CD4-positive, alpha-beta memory T cell (primary cell): ENCODE measurements around the gene INSRR. TPM values are rescaled to one million over a fixed set of nuclear protein-coding genes. Genes with fewer than 3 reads are reported as not detected.

ENCODE experiments used
- CTCF ChIA-PET: fragments of 350-600 bp; sonication (Branson Sonifier 250); formaldehyde crosslinking; loops from one replicate; lab custom pipeline; 2021; ENCODE audit warnings: inconsistent platforms; ENCODE audit not compliant: partially characterized antibody; lab: Charles Lee
- POLR2A ChIA-PET: fragments of 350-600 bp; sonication (Branson Sonifier 250); formaldehyde crosslinking; loops from one replicate; lab custom pipeline; 2021; ENCODE audit not compliant: partially characterized antibody; lab: Charles Lee
- DNase-seq, 5 donors: peaks; one replicate each; pipeline versions ENCODE4 v3.0.0 to v3.0.0-alpha.2; 2020 to 2022; ENCODE audit warnings: mixed read lengths in 1 of 5
- H3K27ac ChIP-seq: one replicate; pipeline ENCODE4 v1.7.0; 2013; ENCODE audit warnings: low read depth, low read length
- H3K27me3 ChIP-seq: 2 replicates; pipeline ENCODE4 v1.7.0; 2013; ENCODE audit warnings: mild to moderate bottlenecking, low read length, moderate library complexity; ENCODE audit not compliant: insufficient read depth
- H3K36me3 ChIP-seq: 2 replicates; pipeline ENCODE4 v1.7.0; 2013; ENCODE audit warnings: mild to moderate bottlenecking, low read length, moderate library complexity; ENCODE audit not compliant: insufficient read depth
- H3K4me1 ChIP-seq: 2 replicates; pipeline ENCODE4 v1.7.0; 2013; ENCODE audit warnings: mild to moderate bottlenecking, low read length, moderate library complexity; ENCODE audit not compliant: insufficient read depth
- H3K4me3 ChIP-seq, 2 donors: one replicate each; pipeline ENCODE4 v1.7.0; 2013; ENCODE audit warnings: low read length in 2 of 2, mild to moderate bottlenecking in 1 of 2
- H3K9me3 ChIP-seq, 2 donors: one replicate each; pipeline ENCODE4 v1.7.0; 2013; ENCODE audit warnings: low read length in 2 of 2, control low read depth in 1 of 2; ENCODE audit not compliant: control insufficient read depth in 1 of 2
- H3K27ac Mint-ChIP-seq, 7 donors: one replicate each; pipeline ENCODE4 v1.8.0; 2020 to 2021; ENCODE audit warnings: mixed read lengths in 7 of 7, mild to moderate bottlenecking in 6 of 7, inconsistent platforms in 3 of 7, moderate library complexity in 3 of 7
- H3K27me3 Mint-ChIP-seq, 2 donors: one replicate each; pipeline ENCODE4 v1.8.0; 2020 to 2021; ENCODE audit warnings: mixed read lengths in 2 of 2
- H3K36me3 Mint-ChIP-seq, 2 donors: one replicate each; pipeline ENCODE4 v1.8.0; 2020 to 2021; ENCODE audit warnings: mixed read lengths in 2 of 2, inconsistent platforms in 1 of 2, mild to moderate bottlenecking in 1 of 2
- H3K4me1 Mint-ChIP-seq, 4 donors: one replicate each; pipeline ENCODE4 v1.8.0; 2020 to 2021; ENCODE audit warnings: mixed read lengths in 4 of 4, mild to moderate bottlenecking in 1 of 4
- H3K4me3 Mint-ChIP-seq, 8 donors: one replicate each; pipeline ENCODE4 v1.8.0; 2020 to 2021; ENCODE audit warnings: mixed read lengths in 8 of 8, mild to moderate bottlenecking in 7 of 8, moderate library complexity in 6 of 8, inconsistent platforms in 3 of 8
- H3K9me3 Mint-ChIP-seq, 8 donors: one replicate each; pipeline ENCODE4 v1.8.0; 2020 to 2021; ENCODE audit warnings: mixed read lengths in 8 of 8, mild to moderate bottlenecking in 5 of 8, inconsistent platforms in 3 of 8, moderate library complexity in 1 of 8
- intact Hi-C: fragments of 100-400 bp; cut with micrococcal nuclease; formaldehyde crosslinking; loops from one replicate; pipeline ENCODE4 v1.15.1; 2023
- polyA plus RNA-seq, 2 donors: library from polyadenylated mRNA; unstranded; fragments of 300-500 nt; fragmentation: Illumina TruSeq; gene quantifications; one replicate each; pipeline ENCODE4 v1.2.3, GENCODE V29; 2021
- total RNA-seq, 2 experiments: library from RNA; stranded (reverse); gene quantifications; one replicate each; pipeline ENCODE4 v1.2.3, GENCODE V29; 2021

Gene INSRR
- total and polyA plus RNA-seq, 4 experiments from 2014 or later: 0.06 TPM; not detected in 3

- H3K36me3 ChIP-seq: peaks cover 34% of the 10 kb centered on the region
- H3K36me3 Mint-ChIP-seq: peaks cover 15 to 44% of the 10 kb centered on the region in 2 donors
Observed at GRCh38 chr1:156801409-156802121, 57.4 kb downstream of the INSRR start.

GRCh38 chr1:156797212-156797871, 61.6 kb downstream of the INSRR start:
- Histone ChIP-seq H3K27me3 (no peaks in the 10 kb centered on the region), H3K4me3 (no peak overlapping the region), H3K36me3 (peaks cover 60% of the 10 kb centered on the region), H3K9me3 (no peaks in the 10 kb centered on the region), H3K4me1 (peaks cover 17% of the 10 kb centered on the region), H3K27ac (no peak overlapping the region)
- H3K4me3 Mint-ChIP-seq: no peak overlapping the region
- CTCF ChIA-PET: interaction anchor here (0.7 to 17.5 kb wide), 20 partner anchors 9 to 173 kb away, joined by 3 to 344 read pairs (median 6); partner anchors contain the start of genes INSRR, NTRK1 and PEAR1
- H3K27me3 Mint-ChIP-seq: no peaks in the 10 kb centered on the region
- peaks cover 18 to 30% (median 21%) of the 10 kb centered on the region in 4 donors for H3K4me1 Mint-ChIP-seq
- H3K9me3 Mint-ChIP-seq: peaks cover 0 to 2% (median 0%) of the 10 kb centered on the region in 8 donors
- H3K36me3 Mint-ChIP-seq: peaks cover 43 to 66% of the 10 kb centered on the region in 2 donors
- DNase-seq: peak; percentile 66 to 75 (median 74)
- POLR2A ChIA-PET: interaction anchor here (1.1 to 8.2 kb wide), 3 partner anchors 16 to 94 kb away, joined by 3 to 66 read pairs (median 3); partner anchors contain the start of genes INSRR and NTRK1
- peak overlapping the region in 6 of 7 donors; percentile 12 to 45 (median 24) for H3K27ac Mint-ChIP-seq
- intact Hi-C loops: loop anchor here (1.0 kb wide), 4 partner anchors 19 to 93 kb away; partner anchors contain the start of genes NTRK1 and SH2D2A

More at GRCh38 chr1:156801409-156802121, 57.4 kb downstream of the INSRR start:
- no peaks in the 10 kb centered on the region for H3K27me3 Mint-ChIP-seq
- ChIA-PET POLR2A (interaction anchor here (0.9 to 8.2 kb wide), 9 partner anchors 9 to 95 kb away, joined by 3 to 66 read pairs (median 4); partner anchors contain the start of genes INSRR, METTL25B, NTRK1 and SH2D2A), CTCF (interaction anchor here (0.6 to 17.5 kb wide), 9 partner anchors 7 to 304 kb away, joined by 3 to 344 read pairs (median 7); partner anchors contain the start of genes INSRR, NTRK1 and PEAR1)
- H3K4me3 Mint-ChIP-seq: peak overlapping the region in 6 of 8 donors; percentile 10 to 69 (median 44)
- Histone ChIP-seq H3K27ac (peak overlapping the region; percentile 14), H3K4me1 (peaks cover 17% of the 10 kb centered on the region), H3K9me3 (no peaks in the 10 kb centered on the region), H3K4me3 (no peak overlapping the region), H3K27me3 (no peaks in the 10 kb centered on the region)
- peak in 1 of 5 donors; percentile 31 for DNase-seq
- peaks cover 0 to 2% (median 0%) of the 10 kb centered on the region in 8 donors for H3K9me3 Mint-ChIP-seq
- intact Hi-C loops: loop anchor here (1.0 kb wide), 1 partner anchor 59 kb away; the partner anchor contains the start of gene NTRK1
- peaks cover 22 to 63% (median 33%) of the 10 kb centered on the region in 4 donors for H3K4me1 Mint-ChIP-seq
- peak overlapping the region; percentile 65 to 95 (median 88) for H3K27ac Mint-ChIP-seq

- peaks cover 46 to 71% of the 10 kb centered on the region in 2 donors for H3K36me3 Mint-ChIP-seq
- peak overlapping the region in 2 of 7 donors; percentile 19 to 60 for H3K27ac Mint-ChIP-seq
- H3K36me3 ChIP-seq: peaks cover 68% of the 10 kb centered on the region
- H3K4me3 Mint-ChIP-seq: no peak overlapping the region
- no peaks in the 10 kb centered on the region for H3K27me3 ChIP-seq
- H3K9me3 Mint-ChIP-seq: peaks cover 0 to 2% (median 0%) of the 10 kb centered on the region in 8 donors
- no peaks in the 10 kb centered on the region for H3K27me3 Mint-ChIP-seq
- no peak overlapping the region for H3K27ac ChIP-seq
- H3K4me1 ChIP-seq: peaks cover 11% of the 10 kb centered on the region
- H3K9me3 ChIP-seq: no peaks in the 10 kb centered on the region
- H3K4me1 Mint-ChIP-seq: peaks cover 12 to 22% (median 14%) of the 10 kb centered on the region in 4 donors
- CTCF ChIA-PET: interaction anchor here (0.7 to 17.5 kb wide), 19 partner anchors 9 to 173 kb away, joined by 3 to 344 read pairs (median 6); partner anchors contain the start of genes INSRR, NTRK1 and PEAR1
- no peak for DNase-seq
- intact Hi-C loops: loop anchor here (1.0 kb wide), 4 partner anchors 20 to 94 kb away; partner anchors contain the start of genes NTRK1 and SH2D2A
- POLR2A ChIA-PET: interaction anchor here (1.1 to 8.2 kb wide), 2 partner anchors 63 to 94 kb away, joined by 3 to 66 read pairs; partner anchors contain the start of genes INSRR and NTRK1
- no peak overlapping the region for H3K4me3 ChIP-seq
Observed at GRCh38 chr1:156796340-156797097, 62.4 kb downstream of the INSRR start.

- Histone ChIP-seq H3K4me3 (no peak overlapping the region), H3K36me3 (peaks cover 75% of the 10 kb centered on the region), H3K9me3 (no peaks in the 10 kb centered on the region), H3K27ac (no peak overlapping the region), H3K27me3 (no peaks in the 10 kb centered on the region), H3K4me1 (peaks cover 4% of the 10 kb centered on the region)
- H3K9me3 Mint-ChIP-seq: peaks cover 0 to 2% (median 0%) of the 10 kb centered on the region in 8 donors
- peaks cover 4 to 15% (median 7%) of the 10 kb centered on the region in 4 donors for H3K4me1 Mint-ChIP-seq
- H3K27ac Mint-ChIP-seq: peak overlapping the region in 1 of 7 donors; percentile 72
- intact Hi-C loops: no loop called here
- no peaks in the 10 kb centered on the region for H3K27me3 Mint-ChIP-seq
- POLR2A ChIA-PET: interaction anchor here (8.2 kb wide), 1 partner anchor 64 kb away, joined by 66 read pairs; the partner anchor contains the start of genes INSRR and NTRK1
- no peak overlapping the region for H3K4me3 Mint-ChIP-seq
- no peak for DNase-seq
- CTCF ChIA-PET: interaction anchor here (1.1 to 17.5 kb wide), 13 partner anchors 9 to 174 kb away, joined by 3 to 344 read pairs (median 7); partner anchors contain the start of genes INSRR, NTRK1 and PEAR1
- H3K36me3 Mint-ChIP-seq: peaks cover 51 to 72% of the 10 kb centered on the region in 2 donors
Observed at GRCh38 chr1:156795787-156796186, 63.1 kb downstream of the INSRR start.

GRCh38 chr1:156795374-156795733, 63.6 kb downstream of the INSRR start:
- no peak for DNase-seq
- Histone ChIP-seq H3K27ac (no peak overlapping the region), H3K4me1 (no peaks in the 10 kb centered on the region), H3K27me3 (no peaks in the 10 kb centered on the region), H3K4me3 (no peak overlapping the region), H3K36me3 (peaks cover 75% of the 10 kb centered on the region), H3K9me3 (no peaks in the 10 kb centered on the region)
- POLR2A ChIA-PET: interaction anchor here (8.2 kb wide), 1 partner anchor 64 kb away, joined by 66 read pairs; the partner anchor contains the start of genes INSRR and NTRK1
- H3K27ac Mint-ChIP-seq: peak overlapping the region in 2 of 7 donors; percentile 37 to 72
- H3K9me3 Mint-ChIP-seq: peaks cover 0 to 2% (median 0%) of the 10 kb centered on the region in 8 donors
- peaks cover 49 to 71% of the 10 kb centered on the region in 2 donors for H3K36me3 Mint-ChIP-seq
- CTCF ChIA-PET: interaction anchor here (1.1 to 17.5 kb wide), 10 partner anchors 11 to 175 kb away, joined by 3 to 344 read pairs (median 6); partner anchors contain the start of genes INSRR, NTRK1, PEAR1 and SH2D2A
- H3K4me3 Mint-ChIP-seq: no peak overlapping the region
- H3K4me1 Mint-ChIP-seq: peaks cover 2 to 11% (median 4%) of the 10 kb centered on the region in 4 donors
- intact Hi-C loops: no loop called here
- no peaks in the 10 kb centered on the region for H3K27me3 Mint-ChIP-seq
